Hepatocyte (in vitro differentiated cells): ENCODE data around the gene SCRN2. TPM values are rescaled to one million over a fixed set of nuclear protein-coding genes. Genes with fewer than 3 reads are reported as not detected.

Experiments used
- DNase-seq: peaks from one replicate; pipeline ENCODE4 v3.0.0-alpha.2; 2016; ENCODE audit warnings: low spot score
- H2AFZ ChIP-seq: fragments of 200-600 bp; sonication (generic); 2 replicates; pipeline ENCODE4 v1.6.0; 2016; ENCODE audit warnings: antibody characterized with exemption, mild to moderate bottlenecking
- H3K27ac ChIP-seq: fragments of 200-600 bp; sonication (generic); 2 replicates; pipeline ENCODE4 v1.5.1; 2016; ENCODE audit warnings: mild to moderate bottlenecking
- H3K27me3 ChIP-seq: fragments of 200-600 bp; sonication (generic); 2 replicates; pipeline ENCODE4 v1.6.1; 2016
- H3K36me3 ChIP-seq: fragments of 200-600 bp; sonication (generic); replicated peaks from 2 replicates; pipeline ENCODE4 v1.5.1; 2016; ENCODE audit warnings: low read depth; ENCODE audit not compliant: insufficient read depth
- H3K4me1 ChIP-seq: fragments of 200-600 bp; sonication (generic); 2 replicates; pipeline ENCODE4 v1.5.1; 2016; ENCODE audit warnings: mild to moderate bottlenecking, moderate library complexity; ENCODE audit not compliant: insufficient read depth
- H3K4me2 ChIP-seq: fragments of 200-600 bp; sonication (generic); 2 replicates; pipeline ENCODE4 v1.6.0; 2016
- H3K4me3 ChIP-seq: fragments of 200-600 bp; sonication (generic); 2 replicates; pipeline ENCODE4 v1.5.1; 2016; ENCODE audit warnings: mild to moderate bottlenecking
- H3K79me2 ChIP-seq: fragments of 200-600 bp; sonication (generic); 2 replicates; pipeline ENCODE4 v1.6.0; 2017; ENCODE audit warnings: mild to moderate bottlenecking
- H3K9me2 ChIP-seq: fragments of 200-600 bp; sonication (generic); replicated peaks from 2 replicates; pipeline ENCODE4 v1.6.0; 2017; ENCODE audit warnings: mild to moderate bottlenecking; ENCODE audit not compliant: insufficient read depth
- H3K9me3 ChIP-seq: fragments of 200-600 bp; sonication (generic); 2 replicates; pipeline ENCODE4 v1.5.1; 2016; ENCODE audit warnings: low read depth, mild to moderate bottlenecking
- H4K20me1 ChIP-seq: fragments of 200-600 bp; sonication (generic); 2 replicates; pipeline ENCODE4 v1.6.0; 2016; ENCODE audit warnings: mild to moderate bottlenecking; ENCODE audit not compliant: insufficient read depth, poor library complexity, severe bottlenecking
- EZH2 ChIP-seq: fragments of 200-600 bp; sonication (generic); IDR thresholded peaks from 2 replicates; pipeline ENCODE4 v1.6.1; 2016; ENCODE audit warnings: antibody characterized with exemption, mild to moderate bottlenecking, borderline replicate concordance
- EZH2phosphoT487 ChIP-seq: fragments of 200-600 bp; sonication (generic); IDR thresholded peaks from one replicate; pipeline ENCODE4 v1.6.1; 2018; ENCODE audit warnings: antibody characterized with exemption, mild to moderate bottlenecking, low read depth, moderate library complexity; ENCODE audit not compliant: unreplicated experiment, severe bottlenecking
- WGBS: methylation state at CpG from one replicate; pipeline ENCODE4 v1.1.6; 2016; ENCODE audit warnings: low lambda C conversion rate; ENCODE audit errors: missing lambda C conversion rate; 5-methylcytosine and 5-hydroxymethylcytosine counted together
- polyA plus RNA-seq: library from polyadenylated mRNA; unstranded; fragments of >200 nt; fragmentation: Nextera tagmentation; extraction: Ambion mirVana; gene quantifications from 2 replicates; pipeline ENCODE4 v1.2.1, GENCODE V29; 2016
- total RNA-seq: library from RNA; depleted of rRNA; stranded (reverse); fragments of >200 nt; gene quantifications from 2 replicates; pipeline ENCODE4 v1.2.3, GENCODE V29; 2014
- TF ChIP-seq, protein P1 (sequence below): fragments of 200-600 bp; sonication (generic); IDR thresholded peaks from 2 replicates; pipeline ENCODE4 v1.5.1; 2016; ENCODE audit warnings: antibody characterized with exemption, mild to moderate bottlenecking; ENCODE audit not compliant: poor library complexity

The SCRN2 gene
- total and polyA plus RNA-seq, 2 experiments from 2014 or later, result 35.3 to 59.8 TPM

DNA sequence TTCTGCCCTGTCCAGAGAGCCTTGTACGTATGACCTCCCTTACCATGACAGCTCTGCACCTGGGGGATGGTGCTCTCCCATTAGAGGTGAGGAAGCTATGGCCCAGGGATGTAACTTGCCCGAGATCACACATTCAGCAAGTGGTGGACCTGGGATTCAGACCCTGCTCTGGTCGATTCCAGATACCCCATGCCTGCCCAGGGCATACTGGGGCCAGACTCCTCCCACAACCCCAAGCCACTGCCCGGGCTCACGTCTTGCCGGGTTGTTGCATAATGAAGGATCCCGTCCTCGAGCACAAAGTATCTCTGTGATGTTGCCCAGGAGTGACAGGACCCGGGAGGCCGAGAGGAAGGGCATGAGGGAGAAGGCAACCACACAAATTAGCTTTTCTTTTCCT, 21.6 kb downstream of the SCRN2 start:
- no peaks in the 10 kb centered on the region for H3K27me3 ChIP-seq
- H2AFZ ChIP-seq, result no peak overlapping the region
- no peak for DNase-seq
- H4K20me1 ChIP-seq, result no peaks in the 10 kb centered on the region
- no peak overlapping the region for H3K4me3 ChIP-seq
- no peaks in the 10 kb centered on the region for H3K9me2 ChIP-seq
- H3K79me2 ChIP-seq, result peaks cover 5% of the 10 kb centered on the region
- no peaks in the 10 kb centered on the region for H3K9me3 ChIP-seq
- WGBS, result 87% methylated on average over 10 of the region's 10 CpGs
- no peak for TF ChIP-seq EZH2phosphoT487
- no peak for TF ChIP-seq EZH2
- TF ChIP-seq, protein P1, sequence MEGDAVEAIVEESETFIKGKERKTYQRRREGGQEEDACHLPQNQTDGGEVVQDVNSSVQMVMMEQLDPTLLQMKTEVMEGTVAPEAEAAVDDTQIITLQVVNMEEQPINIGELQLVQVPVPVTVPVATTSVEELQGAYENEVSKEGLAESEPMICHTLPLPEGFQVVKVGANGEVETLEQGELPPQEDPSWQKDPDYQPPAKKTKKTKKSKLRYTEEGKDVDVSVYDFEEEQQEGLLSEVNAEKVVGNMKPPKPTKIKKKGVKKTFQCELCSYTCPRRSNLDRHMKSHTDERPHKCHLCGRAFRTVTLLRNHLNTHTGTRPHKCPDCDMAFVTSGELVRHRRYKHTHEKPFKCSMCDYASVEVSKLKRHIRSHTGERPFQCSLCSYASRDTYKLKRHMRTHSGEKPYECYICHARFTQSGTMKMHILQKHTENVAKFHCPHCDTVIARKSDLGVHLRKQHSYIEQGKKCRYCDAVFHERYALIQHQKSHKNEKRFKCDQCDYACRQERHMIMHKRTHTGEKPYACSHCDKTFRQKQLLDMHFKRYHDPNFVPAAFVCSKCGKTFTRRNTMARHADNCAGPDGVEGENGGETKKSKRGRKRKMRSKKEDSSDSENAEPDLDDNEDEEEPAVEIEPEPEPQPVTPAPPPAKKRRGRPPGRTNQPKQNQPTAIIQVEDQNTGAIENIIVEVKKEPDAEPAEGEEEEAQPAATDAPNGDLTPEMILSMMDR, result no peak
- H3K4me1 ChIP-seq, result peaks cover 9% of the 10 kb centered on the region
- H3K36me3 ChIP-seq, result no peaks in the 10 kb centered on the region
- no peak overlapping the region for H3K27ac ChIP-seq
- H3K4me2 ChIP-seq, result no peak overlapping the region

DNA sequence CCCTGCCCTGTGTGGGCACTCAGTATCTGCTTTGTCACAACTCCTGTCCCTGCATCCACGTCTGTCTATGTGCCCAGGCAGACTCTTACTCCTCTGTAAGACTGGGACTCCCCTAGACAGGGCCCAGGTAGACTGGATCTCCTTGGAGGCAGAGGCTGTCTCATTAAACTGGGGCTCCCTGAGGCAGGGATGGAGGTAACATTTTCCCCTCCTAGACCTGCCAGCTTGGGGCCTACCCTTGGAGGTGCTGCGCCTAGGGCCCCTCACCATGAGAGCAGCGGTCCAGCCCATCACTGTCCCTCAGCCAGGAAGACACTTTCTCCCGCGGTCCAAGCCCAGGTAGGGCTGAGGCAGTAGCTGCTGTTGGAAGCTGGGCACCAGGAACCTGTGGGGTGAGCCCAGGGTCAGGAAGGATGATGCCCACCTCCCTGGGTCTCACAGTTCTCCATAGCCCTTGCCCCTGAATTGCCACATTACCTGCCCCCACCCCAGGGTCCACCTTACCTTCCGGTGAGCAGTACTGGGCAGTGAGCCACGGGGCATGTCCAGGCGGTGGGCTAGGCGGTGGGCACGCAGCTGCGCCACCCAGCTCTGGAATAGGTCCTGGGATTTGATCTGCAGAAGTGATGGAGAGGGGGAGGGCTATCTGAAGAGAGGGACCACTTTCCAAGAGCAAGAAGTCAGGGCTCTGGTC, 22.9 kb downstream of the SCRN2 start:
- Histone ChIP-seq H3K79me2 (peaks cover 5% of the 10 kb centered on the region), H3K27me3 (no peaks in the 10 kb centered on the region), H3K4me3 (no peak overlapping the region), H3K9me3 (no peaks in the 10 kb centered on the region), H3K4me1 (peaks cover 9% of the 10 kb centered on the region), H3K36me3 (no peaks in the 10 kb centered on the region), H3K4me2 (no peak overlapping the region), H4K20me1 (no peaks in the 10 kb centered on the region), H3K9me2 (no peaks in the 10 kb centered on the region), H3K27ac (no peak overlapping the region), H2AFZ (no peak overlapping the region)
- WGBS, result 97% methylated on average over 11 of the region's 11 CpGs
- no peak for DNase-seq
- TF ChIP-seq EZH2, result no peak
- no peak for TF ChIP-seq EZH2phosphoT487
- TF ChIP-seq, protein P1, result no peak

DNA sequence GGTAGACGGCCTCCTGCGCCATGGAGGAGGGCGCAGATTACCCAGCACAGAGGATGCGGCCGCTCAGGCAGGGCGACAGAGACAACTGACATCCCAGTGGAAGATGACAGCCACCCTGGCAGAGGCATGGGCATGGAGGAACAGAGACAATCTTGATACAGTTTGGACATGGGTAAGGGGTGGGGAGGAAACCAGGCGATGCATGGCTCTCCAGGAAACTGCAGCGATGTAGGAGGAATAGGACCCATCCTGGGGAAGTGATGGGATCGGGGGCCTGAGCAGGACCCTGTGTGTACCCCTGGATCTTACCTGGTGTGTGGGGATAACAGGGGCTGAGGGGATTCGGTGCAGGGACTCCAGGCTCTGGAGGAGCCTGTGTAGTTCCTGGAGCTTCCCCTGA, 24.1 kb downstream of the SCRN2 start:
- Histone ChIP-seq H3K9me3 (no peaks in the 10 kb centered on the region), H3K27me3 (no peaks in the 10 kb centered on the region), H4K20me1 (no peaks in the 10 kb centered on the region), H3K9me2 (no peaks in the 10 kb centered on the region), H3K4me1 (peaks cover 9% of the 10 kb centered on the region), H2AFZ (no peak overlapping the region), H3K27ac (no peak overlapping the region), H3K4me3 (no peak overlapping the region), H3K79me2 (peaks cover 5% of the 10 kb centered on the region), H3K4me2 (no peak overlapping the region), H3K36me3 (no peaks in the 10 kb centered on the region)
- 98% methylated on average over 10 of the region's 10 CpGs for whole genome bisulfite sequencing
- TF ChIP-seq EZH2 (no peak), EZH2phosphoT487 (no peak)
- TF ChIP-seq, protein P1, result no peak
- no peak for DNase-seq
